K562 (cell line): ENCODE results near the gene CADM2. TPM values are rescaled to one million over a fixed set of nuclear protein-coding genes. Genes with fewer than 3 reads are reported as not detected.

Experiments
- ATAC-seq: fragments of 200-7000 bp; cut with Tn5 transposase; 3 replicates; pipeline ENCODE4 v1.9.1; 2020; ENCODE audit warnings: moderate library complexity
- BruUV-seq: library from RNA; stranded (reverse); fragments of 400-500 nt; replicated peaks from 2 replicates; lab custom pipeline; 2021; lab: Mats Ljungman, UMichigan
- CTCF ChIA-PET: fragments of 300-600 bp; formaldehyde crosslinking; extraction: SDS; loops from one replicate; lab custom pipeline; 2021; ENCODE audit warnings: low intra/inter-chr PET ratio; lab: Yijun Ruan, JAX
- POLR2A ChIA-PET: fragments of 300-600, 350-650 bp; sonication (Branson Sonifier 250); formaldehyde crosslinking; extraction: SDS; loops from one replicate; lab custom pipeline; 2021; ENCODE audit warnings: antibody characterized with exemption, inconsistent platforms; lab: Yijun Ruan, JAX
- DNase-seq, 4 experiments: peaks; one replicate each; pipeline versions ENCODE4 v3.0.0 to v3.0.0-alpha.2; 2011 to 2018; ENCODE audit warnings: low spot score in 3 of 4, mixed read lengths in 3 of 4; ENCODE audit errors: extremely low read depth in 1 of 4
- FAIRE-seq: peaks from 2 replicates; lab custom pipeline; 2011; peaks lifted over from hg19 to GRCh38; lab: Jason Lieb, UNC
- H2AFZ ChIP-seq: 2 replicates; pipeline ENCODE4 v1.6.0; 2011; ENCODE audit warnings: low read depth, low read length, control low read depth, inconsistent platforms
- H3K27ac ChIP-seq: fragments of 200-600 bp; 3 replicates; pipeline ENCODE4 v1.8.0; 2011; ENCODE audit warnings: low read depth, mild to moderate bottlenecking, control low read depth, inconsistent platforms, low read length, moderate library complexity, mixed read lengths; ENCODE audit errors: extremely low read depth
- H3K27me3 ChIP-seq, 2 experiments: fragments of 300-600 bp in 1 of 2; 2 replicates in 1 of 2; 3 replicates in 1 of 2; pipeline versions ENCODE4 v1.6.0 to v1.8.0; 2011; ENCODE audit warnings: inconsistent platforms in 2 of 2, low read length in 2 of 2, mild to moderate bottlenecking in 1 of 2, mixed read lengths in 1 of 2, moderate library complexity in 1 of 2; ENCODE audit not compliant: control insufficient read depth in 2 of 2, insufficient read depth in 2 of 2
- H3K36me3 ChIP-seq: fragments of 300-600 bp; 3 replicates; pipeline ENCODE4 v1.8.0; 2011; ENCODE audit warnings: mild to moderate bottlenecking, low read length, inconsistent platforms; ENCODE audit not compliant: control insufficient read depth, insufficient read depth
- H3K4me1 ChIP-seq, 2 experiments: fragments of 200-600 bp in 1 of 2; replicated peaks in 1 of 2; 2 replicates in 1 of 2; 3 replicates in 1 of 2; pipeline versions ENCODE4 v1.5.1 to v1.8.0; 2011; ENCODE audit warnings: inconsistent platforms in 2 of 2, low read length in 2 of 2, mild to moderate bottlenecking in 1 of 2, mixed read lengths in 1 of 2, moderate library complexity in 1 of 2; ENCODE audit not compliant: control insufficient read depth in 2 of 2, insufficient read depth in 2 of 2
- H3K4me2 ChIP-seq: 2 replicates; pipeline ENCODE4 v1.6.1; 2011; ENCODE audit warnings: low read length, control low read depth, inconsistent platforms, mixed read lengths; ENCODE audit not compliant: insufficient read depth
- H3K4me3 ChIP-seq: fragments of 200-600 bp; sonication (generic), shearing (Covaris generic); 2 replicates; pipeline ENCODE4 v1.5.1; 2016; ENCODE audit warnings: control low read depth, inconsistent platforms
- H3K79me2 ChIP-seq: fragments of 200-600 bp; 3 replicates; pipeline ENCODE4 v1.8.0; 2011; ENCODE audit warnings: low read length, inconsistent platforms; ENCODE audit not compliant: control insufficient read depth, insufficient read depth
- H3K9ac ChIP-seq, 2 experiments: 2 replicates each; pipeline versions ENCODE4 v1.6.0 to v1.6.1; 2011; ENCODE audit warnings: low read depth in 2 of 2, low read length in 2 of 2, control low read depth in 1 of 2, inconsistent platforms in 1 of 2, mild to moderate bottlenecking in 1 of 2, mixed read lengths in 1 of 2; ENCODE audit not compliant: insufficient read depth in 1 of 2
- H3K9me1 ChIP-seq: one replicate; pipeline ENCODE4 v1.6.0; 2011; ENCODE audit warnings: inconsistent platforms, mild to moderate bottlenecking, low read length, moderate library complexity; ENCODE audit not compliant: control insufficient read depth, insufficient read depth
- H3K9me3 ChIP-seq: replicated peaks from 2 replicates; pipeline ENCODE4 v1.5.1; 2011; ENCODE audit warnings: low read depth, low read length, inconsistent platforms; ENCODE audit not compliant: control insufficient read depth, insufficient read depth
- H4K20me1 ChIP-seq: replicated peaks from 2 replicates; pipeline ENCODE4 v1.6.1; 2011; ENCODE audit warnings: low read length, inconsistent platforms, mixed read lengths; ENCODE audit not compliant: control insufficient read depth, insufficient read depth
- DACH1 ChIP-seq: fragments of 450-650 bp; IDR thresholded peaks from 2 replicates; pipeline ENCODE4 v1.6.1; 2018; ENCODE audit not compliant: partially characterized antibody
- NFATC3 ChIP-seq: fragments of 450-650 bp; IDR thresholded peaks from 2 replicates; pipeline ENCODE4 v1.6.1; 2017; ENCODE audit warnings: mild to moderate bottlenecking
- PREB ChIP-seq: sonication (generic); formaldehyde crosslinking; IDR thresholded peaks from 2 replicates; pipeline ENCODE4 v1.8.1; 2023; ENCODE audit warnings: mild to moderate bottlenecking, missing genetic modification reagents
- RBM17 ChIP-seq: fragments of 200-400 bp; formaldehyde crosslinking; IDR thresholded peaks from 2 replicates; pipeline ENCODE4 v1.6.1; 2017; ENCODE audit warnings: low read depth, mild to moderate bottlenecking, low read length, borderline replicate concordance
- RFX1 ChIP-seq: fragments of 450-650 bp; IDR thresholded peaks from 2 replicates; pipeline ENCODE4 v1.6.1; 2016; ENCODE audit warnings: mild to moderate bottlenecking, moderate library complexity
- TFAM ChIP-seq: fragments of 250-450 bp; sonication (Bioruptor Pico); conservative IDR thresholded peaks from 2 replicates; pipeline ENCODE4 v1.5.0; 2021; ENCODE audit warnings: mild to moderate bottlenecking, moderate library complexity
- THRB ChIP-seq: fragments of 450-650 bp; formaldehyde crosslinking; conservative IDR thresholded peaks from 2 replicates; pipeline ENCODE4 v1.4.0; 2022; ENCODE audit warnings: mild to moderate bottlenecking, missing genetic modification characterization
- ZBTB34 ChIP-seq: fragments of 250-450 bp; sonication (Bioruptor Pico); IDR thresholded peaks from 2 replicates; pipeline ENCODE4 v1.8.0; 2021; ENCODE audit warnings: mild to moderate bottlenecking, moderate library complexity
- ZNF197 ChIP-seq: fragments of 200-800 bp; sonication (Bioruptor generic); IDR thresholded peaks from 2 replicates; pipeline ENCODE4 v1.6.1; 2016; ENCODE audit warnings: low read depth, missing genetic modification characterization, missing compliant biosample characterization
- WGBS: fragments of 100-300 bp; shearing (Covaris generic); methylation state at CpG from one replicate; pipeline ENCODE4 v1.1.6; 2016; ENCODE audit warnings: low coverage, mixed read lengths; ENCODE audit not compliant: insufficient coverage; ENCODE audit errors: missing lambda C conversion rate; 5-methylcytosine and 5-hydroxymethylcytosine counted together
- in situ Hi-C: fragments of 300-500 bp; cut with MboI; formaldehyde crosslinking; loops from 4 replicates; pipeline ENCODE4 v1.15.0; 2018; ENCODE audit warnings: inconsistent platforms, mixed read lengths
- intact Hi-C: fragments of 100-400 bp; cut with micrococcal nuclease; formaldehyde crosslinking; loops from 2 replicates; pipeline ENCODE4 v1.14.2; 2022
- polyA plus RNA-seq, 8 experiments: library from polyadenylated mRNA; depleted of rRNA in 4 of 8; stranded (reverse) in 5 of 8; unstranded in 3 of 8; fragments of >200 nt; fragmentation: Nextera tagmentation in 2 of 8; fragmentation: Illumina TruSeq in 1 of 8; extraction: Ambion mirVana in 2 of 8; extraction: Trizol in 1 of 8; gene quantifications; 2 replicates each; pipeline versions ENCODE4 v1.2.1 to v1.2.3, GENCODE V29; 2011 to 2014; ENCODE audit warnings: inconsistent platforms in 1 of 8, missing spikeins in 1 of 8
- total RNA-seq, 7 experiments: library from RNA; depleted of rRNA in 6 of 7; stranded (reverse); fragments of >200 nt in 6 of 7; fragmentation: Illumina TruSeq in 2 of 7; extraction: Trizol in 2 of 7; gene quantifications; 2 replicates each; pipeline versions ENCODE4 v1.2.1 to v1.2.3, GENCODE V29; 2011 to 2021; ENCODE audit warnings: low replicate concordance in 1 of 7

The CADM2 gene
- total and polyA plus RNA-seq, 9 of the 15 experiments (the other 6 are each of a cell fraction or from before 2014, with no cell fraction given): 0.11 to 3.2 (median 0.95) TPM

GRCh38 chr3:85185495-85185894 lies 226.7 kb downstream of the CADM2 start:
- in situ Hi-C loops: no loop called here

DNA sequence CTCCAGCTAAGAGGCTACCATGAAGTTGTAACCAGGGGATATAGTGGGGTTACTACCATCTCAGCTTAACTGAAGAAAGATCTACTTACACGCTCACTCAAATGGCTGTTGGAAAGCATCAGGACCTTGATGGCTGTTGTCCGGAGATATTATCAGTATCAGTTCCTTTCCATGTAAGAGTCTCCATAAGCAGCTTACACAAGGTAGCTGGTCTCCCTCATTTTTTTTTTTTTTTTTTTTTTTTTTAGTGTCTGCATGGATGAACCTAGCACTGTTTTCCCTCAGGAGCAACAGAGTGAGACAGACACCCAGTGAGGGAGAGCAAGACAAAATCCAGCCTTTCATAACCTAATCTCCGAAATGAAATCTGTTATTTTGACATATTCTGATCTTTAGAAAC lies 230.9 kb downstream of the CADM2 start:
- Histone ChIP-seq H3K27ac (no peak overlapping the region), H3K4me1 (no peaks in the 10 kb centered on the region), H3K4me3 (no peak overlapping the region), H3K9me1 (no peaks in the 10 kb centered on the region), H3K9me3 (no peaks in the 10 kb centered on the region), H3K4me2 (no peak overlapping the region), H2AFZ (no peak overlapping the region), H3K27me3 (no peaks in the 10 kb centered on the region), H3K36me3 (no peaks in the 10 kb centered on the region), H3K79me2 (no peaks in the 10 kb centered on the region), H4K20me1 (no peaks in the 10 kb centered on the region), H3K9ac (no peak overlapping the region)
- intact Hi-C loops: no loop called here
- POLR2A ChIA-PET: no interaction called here
- BruUV-seq: no TSS peak
- ATAC-seq: no peak
- CTCF ChIA-PET: no interaction called here
- no peak for DNase-seq
- in situ Hi-C loops: no loop called here
- 0% methylated on average over 3 of the region's 3 CpGs for WGBS
- no peak for FAIRE-seq
- TF ChIP-seq DACH1 (no peak), THRB (CRISPR knock-in tag) (no peak), TFAM (CRISPR knock-in tag) (no peak), RBM17 (no peak), PREB (CRISPR knock-in tag) (no peak), ZBTB34 (CRISPR knock-in tag) (no peak), RFX1 (no peak), ZNF197 (CRISPR knock-in tag) (no peak)

More at GRCh38 chr3:85185495-85185894, 226.7 kb downstream of the CADM2 start:
- no peaks in the 10 kb centered on the region for H3K36me3 ChIP-seq
- FAIRE-seq (no peak), DNase-seq (no peak), ATAC-seq (no peak)
- no peak overlapping the region for H3K27ac ChIP-seq
- no peaks in the 10 kb centered on the region for H3K9me3 ChIP-seq
- H3K9ac ChIP-seq: no peak overlapping the region
- H3K27me3 ChIP-seq: no peaks in the 10 kb centered on the region
- H3K9me1 ChIP-seq: no peaks in the 10 kb centered on the region
- no peak overlapping the region for H3K4me2 ChIP-seq
- CTCF ChIA-PET: no interaction called here
- H3K4me3 ChIP-seq: no peak overlapping the region
- intact Hi-C loops: no loop called here
- no peak overlapping the region for H2AFZ ChIP-seq
- 0% methylated on average over 1 of the region's 1 CpG for WGBS
- TF ChIP-seq NFATC3: no peak
- no TSS peak for BruUV-seq
- no peaks in the 10 kb centered on the region for H3K79me2 ChIP-seq
- POLR2A ChIA-PET: no interaction called here
- no peaks in the 10 kb centered on the region for H4K20me1 ChIP-seq
- H3K4me1 ChIP-seq: no peaks in the 10 kb centered on the region
